ENCODE measurements around the gene FHOD3.

Gene FHOD3

DNA sequence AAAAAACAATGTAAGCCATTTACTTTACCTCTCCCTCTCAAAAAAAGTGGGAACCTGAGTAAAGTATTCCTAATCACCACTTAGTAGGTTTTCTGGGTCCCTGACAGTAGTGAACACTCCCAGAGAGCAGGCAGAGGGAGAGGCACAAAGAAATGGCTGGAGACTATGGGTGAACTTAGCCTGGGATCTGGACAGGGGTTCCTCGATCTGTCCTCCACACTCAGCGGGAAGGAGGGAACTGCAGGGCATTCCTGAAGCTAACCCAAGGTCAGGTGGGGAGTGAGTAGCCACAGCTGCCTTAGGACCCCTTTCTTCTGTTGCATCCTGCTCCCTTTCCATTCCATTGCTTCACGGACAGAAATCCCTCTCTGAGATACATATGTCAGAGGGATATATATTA is 375.9 kb downstream of the FHOD3 start:
- FAIRE-seq (no peak), DNase-seq (ENCODE audit: insufficient read length, low spot score) (no peak)
- TF ChIP-seq TAF1 (IDR thresholded peaks at IDR 0.05; ENCODE audit: low read depth, low read length) (no peak), SPI1 (IDR thresholded peaks at IDR 0.05; ENCODE audit: low read depth, low read length) (no peak), POLR2A (IDR thresholded peaks at IDR 0.05; ENCODE audit: low read depth, low read length) (no peak), POU2F2 (IDR thresholded peaks at IDR 0.05; ENCODE audit: low read depth, low read length) (no peak), POLR2AphosphoS5 (IDR thresholded peaks at IDR 0.05; ENCODE audit: low read depth, low read length) (no peak), PAX5 (IDR thresholded peaks at IDR 0.05; ENCODE audit: insufficient read depth, low read length, severe bottlenecking) (no peak)

DNA sequence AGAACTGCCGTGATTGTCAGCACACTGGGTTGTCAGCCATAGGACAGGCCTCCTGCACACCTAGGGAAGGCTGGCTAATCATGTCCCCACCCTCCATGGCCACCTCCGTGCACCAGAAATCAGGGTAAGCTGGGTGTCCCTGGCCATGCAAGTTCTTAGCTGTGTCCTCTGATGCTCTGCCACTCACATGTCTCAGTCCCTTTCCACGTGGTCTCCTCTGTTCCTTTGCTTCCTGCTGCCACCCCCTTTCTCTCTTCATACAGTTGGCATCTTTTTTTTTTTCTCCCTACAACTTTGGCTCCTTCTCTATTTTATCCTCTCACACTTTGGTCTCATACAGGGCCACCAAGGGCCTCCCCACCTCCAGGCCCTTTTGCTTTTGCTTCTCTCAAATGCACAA is 377.6 kb downstream of the FHOD3 start:
- FAIRE-seq: no peak
- no peak for DNase-seq (ENCODE audit: insufficient read length, low spot score)
- TF ChIP-seq POLR2AphosphoS5 (IDR thresholded peaks at IDR 0.05; ENCODE audit: low read depth, low read length): no peak
- no peak for TF ChIP-seq SPI1 (IDR thresholded peaks at IDR 0.05; ENCODE audit: low read depth, low read length)
- TF ChIP-seq POU2F2 (IDR thresholded peaks at IDR 0.05; ENCODE audit: low read depth, low read length): no peak
- no peak for TF ChIP-seq TAF1 (IDR thresholded peaks at IDR 0.05; ENCODE audit: low read depth, low read length)
- TF ChIP-seq PAX5 (IDR thresholded peaks at IDR 0.05; ENCODE audit: insufficient read depth, low read length, severe bottlenecking): no peak
- no peak for TF ChIP-seq POLR2A (IDR thresholded peaks at IDR 0.05; ENCODE audit: low read depth, low read length)

- FAIRE-seq: no peak
- DNase-seq (ENCODE audit: insufficient read length, low spot score): no peak
- no peak for TF ChIP-seq POLR2A (IDR thresholded peaks at IDR 0.05; ENCODE audit: low read depth, low read length)
Observed at GRCh38 chr18:36675542-36675941, 378.0 kb downstream of the FHOD3 start.

DNA sequence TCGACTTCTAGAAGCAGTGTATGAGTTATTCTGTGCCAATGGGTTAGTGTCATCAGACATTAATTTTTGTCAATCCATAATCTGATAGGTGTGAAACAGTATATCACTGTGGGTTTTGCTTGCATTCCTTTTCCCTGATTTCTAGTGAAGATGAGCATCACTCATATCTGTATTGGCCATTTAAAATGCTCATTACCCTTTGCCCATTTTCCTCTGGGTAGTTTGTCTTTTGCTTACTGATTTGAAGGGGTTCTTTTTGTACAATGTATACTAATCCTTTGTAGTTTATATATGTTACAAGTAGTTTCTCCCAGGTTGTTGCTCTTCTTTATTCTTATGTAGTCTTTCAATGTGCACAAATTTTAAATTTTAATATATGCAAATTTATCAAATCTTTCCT is 379.1 kb downstream of the FHOD3 start:
- FAIRE-seq (peak; percentile 5), DNase-seq (ENCODE audit: insufficient read length, low spot score) (no peak)
- TF ChIP-seq POLR2A (IDR thresholded peaks at IDR 0.05; ENCODE audit: low read depth, low read length) (no peak), POU2F2 (IDR thresholded peaks at IDR 0.05; ENCODE audit: low read depth, low read length) (no peak), POLR2AphosphoS5 (IDR thresholded peaks at IDR 0.05; ENCODE audit: low read depth, low read length) (no peak), TAF1 (IDR thresholded peaks at IDR 0.05; ENCODE audit: low read depth, low read length) (no peak), PAX5 (IDR thresholded peaks at IDR 0.05; ENCODE audit: insufficient read depth, low read length, severe bottlenecking) (no peak), SPI1 (IDR thresholded peaks at IDR 0.05; ENCODE audit: low read depth, low read length) (no peak)

DNA sequence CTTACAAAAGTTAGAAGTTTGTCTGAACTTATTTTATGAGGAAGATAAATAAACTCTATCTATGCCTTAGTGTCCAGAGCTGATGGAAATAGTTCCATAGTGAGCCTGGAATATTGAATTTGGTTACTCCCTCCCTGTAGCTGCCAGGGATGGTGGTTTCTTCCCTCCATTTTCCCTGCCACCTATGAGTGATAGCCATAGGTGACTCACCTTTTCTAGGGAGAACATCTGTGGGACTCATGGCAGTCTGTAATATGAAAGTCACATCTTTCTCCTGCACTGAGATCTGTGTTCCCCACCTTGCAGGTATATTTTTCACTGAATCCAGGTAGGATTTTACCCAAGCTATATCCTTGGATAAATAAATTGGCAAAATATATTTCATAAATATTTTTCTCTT is 382.5 kb downstream of the FHOD3 start:
- FAIRE-seq (no peak), DNase-seq (ENCODE audit: insufficient read length, low spot score) (no peak)
- TF ChIP-seq POU2F2 (IDR thresholded peaks at IDR 0.05; ENCODE audit: low read depth, low read length): no peak

GRCh38 chr18:36685580-36685979 is 388.1 kb downstream of the FHOD3 start:
- DNase-seq (ENCODE audit: insufficient read length, low spot score) (no peak), FAIRE-seq (no peak)
- no peak for TF ChIP-seq PAX5 (IDR thresholded peaks at IDR 0.05; ENCODE audit: insufficient read depth, low read length, severe bottlenecking)
- no peak for TF ChIP-seq TAF1 (IDR thresholded peaks at IDR 0.05; ENCODE audit: low read depth, low read length)
- TF ChIP-seq POLR2AphosphoS5 (IDR thresholded peaks at IDR 0.05; ENCODE audit: low read depth, low read length): no peak
- no peak for TF ChIP-seq SPI1 (IDR thresholded peaks at IDR 0.05; ENCODE audit: low read depth, low read length)
- no peak for TF ChIP-seq POLR2A (IDR thresholded peaks at IDR 0.05; ENCODE audit: low read depth, low read length)
- TF ChIP-seq POU2F2 (IDR thresholded peaks at IDR 0.05; ENCODE audit: low read depth, low read length): no peak

GRCh38 chr18:36688020-36688965 is 390.8 kb downstream of the FHOD3 start:
- DNase-seq (ENCODE audit: insufficient read length, low spot score) (peak; percentile 42), FAIRE-seq (no peak)
- TF ChIP-seq POLR2A (IDR thresholded peaks at IDR 0.05; ENCODE audit: low read depth, low read length) (no peak), TAF1 (IDR thresholded peaks at IDR 0.05; ENCODE audit: low read depth, low read length) (no peak), POU2F2 (IDR thresholded peaks at IDR 0.05; ENCODE audit: low read depth, low read length) (no peak), PAX5 (IDR thresholded peaks at IDR 0.05; ENCODE audit: insufficient read depth, low read length, severe bottlenecking) (no peak), SPI1 (IDR thresholded peaks at IDR 0.05; ENCODE audit: low read depth, low read length) (no peak), POLR2AphosphoS5 (IDR thresholded peaks at IDR 0.05; ENCODE audit: low read depth, low read length) (no peak)

GRCh38 chr18:36692371-36692770 is 394.9 kb downstream of the FHOD3 start:
- DNase-seq (ENCODE audit: insufficient read length, low spot score): no peak
- TF ChIP-seq POLR2A (IDR thresholded peaks at IDR 0.05; ENCODE audit: low read depth, low read length) (no peak), PAX5 (IDR thresholded peaks at IDR 0.05; ENCODE audit: insufficient read depth, low read length, severe bottlenecking) (no peak), POU2F2 (IDR thresholded peaks at IDR 0.05; ENCODE audit: low read depth, low read length) (no peak), SPI1 (IDR thresholded peaks at IDR 0.05; ENCODE audit: low read depth, low read length) (no peak), POLR2AphosphoS5 (IDR thresholded peaks at IDR 0.05; ENCODE audit: low read depth, low read length) (no peak), TAF1 (IDR thresholded peaks at IDR 0.05; ENCODE audit: low read depth, low read length) (no peak)
- no peak for FAIRE-seq

- no peak for FAIRE-seq
- DNase-seq (ENCODE audit: insufficient read length, low spot score): no peak
- TF ChIP-seq POLR2AphosphoS5 (IDR thresholded peaks at IDR 0.05; ENCODE audit: low read depth, low read length) (no peak), POLR2A (IDR thresholded peaks at IDR 0.05; ENCODE audit: low read depth, low read length) (no peak), SPI1 (IDR thresholded peaks at IDR 0.05; ENCODE audit: low read depth, low read length) (no peak), TAF1 (IDR thresholded peaks at IDR 0.05; ENCODE audit: low read depth, low read length) (no peak), PAX5 (IDR thresholded peaks at IDR 0.05; ENCODE audit: insufficient read depth, low read length, severe bottlenecking) (no peak), POU2F2 (IDR thresholded peaks at IDR 0.05; ENCODE audit: low read depth, low read length) (no peak)
Observed at GRCh38 chr18:36692921-36693332, 395.4 kb downstream of the FHOD3 start.

All from GM12891 (cell line).